GM23338 (cell line): Measurements from ENCODE around the gene ACVRL1. TPM values are rescaled to one million over a fixed set of nuclear protein-coding genes. Genes with fewer than 3 reads are reported as not detected.

Source experiments
- ATAC-seq: fragments of 200-7000 bp; cut with Tn5 transposase; 3 replicates; pipeline ENCODE4 v1.9.1; 2020
- DNase-seq: peaks from one replicate; pipeline ENCODE4 v3.0.0-alpha.2; 2015; ENCODE audit warnings: low spot score
- H2AFZ ChIP-seq: fragments of 200-600 bp; sonication (generic); 2 replicates; pipeline ENCODE4 v1.8.0; 2016; ENCODE audit warnings: antibody characterized with exemption, mild to moderate bottlenecking, moderate library complexity
- H3F3A ChIP-seq: fragments of 200-600 bp; sonication (generic); replicated peaks from 2 replicates; pipeline ENCODE4 v1.8.0; 2017; ENCODE audit warnings: antibody characterized with exemption, mixed run types, low read depth
- H3K27ac ChIP-seq: fragments of 200-600 bp; sonication (generic); 2 replicates; pipeline ENCODE4 v1.6.1; 2016; ENCODE audit warnings: low read depth
- H3K27me3 ChIP-seq: fragments of 200-600 bp; sonication (generic); 2 replicates; pipeline ENCODE4 v1.8.0; 2016; ENCODE audit warnings: mild to moderate bottlenecking, mixed run types, moderate library complexity; ENCODE audit not compliant: insufficient read depth
- H3K36me3 ChIP-seq: fragments of 200-600 bp; sonication (generic); 2 replicates; pipeline ENCODE4 v1.8.0; 2016; ENCODE audit warnings: mild to moderate bottlenecking; ENCODE audit not compliant: insufficient read depth
- H3K4me1 ChIP-seq: fragments of 200-600 bp; sonication (generic); 2 replicates; pipeline ENCODE4 v1.8.0; 2016; ENCODE audit warnings: mild to moderate bottlenecking, moderate library complexity; ENCODE audit not compliant: insufficient read depth
- H3K4me2 ChIP-seq: fragments of 200-600 bp; sonication (generic); 2 replicates; pipeline ENCODE4 v1.7.1; 2017; ENCODE audit warnings: mixed run types
- H3K4me3 ChIP-seq: fragments of 200-600 bp; sonication (generic); 2 replicates; pipeline ENCODE4 v1.6.1; 2016; ENCODE audit warnings: mixed run types
- H3K79me2 ChIP-seq: fragments of 200-600 bp; sonication (generic); replicated peaks from 2 replicates; pipeline ENCODE4 v1.8.0; 2017; ENCODE audit warnings: mild to moderate bottlenecking; ENCODE audit not compliant: insufficient read depth
- H3K9me2 ChIP-seq: fragments of 200-600 bp; sonication (generic); 2 replicates; pipeline ENCODE4 v1.8.0; 2017; ENCODE audit not compliant: insufficient read depth
- H4K20me1 ChIP-seq: fragments of 200-600 bp; sonication (generic); replicated peaks from 2 replicates; pipeline ENCODE4 v1.8.0; 2017; ENCODE audit warnings: mild to moderate bottlenecking; ENCODE audit not compliant: insufficient read depth
- H3K27ac Mint-ChIP-seq: 2 replicates; pipeline ENCODE4 v1.8.0; 2020; ENCODE audit warnings: inconsistent platforms, mild to moderate bottlenecking, moderate library complexity, mixed read lengths
- H3K27me3 Mint-ChIP-seq: 3 replicates; pipeline ENCODE4 v1.8.0; 2022; ENCODE audit warnings: low read depth, mild to moderate bottlenecking, moderate library complexity, mixed read lengths, inconsistent platforms; ENCODE audit not compliant: insufficient read depth, poor library complexity
- H3K36me3 Mint-ChIP-seq: 3 replicates; pipeline ENCODE4 v1.8.0; 2021; ENCODE audit warnings: low read depth, mild to moderate bottlenecking, inconsistent platforms, moderate library complexity, mixed read lengths
- H3K4me1 Mint-ChIP-seq: 3 replicates; pipeline ENCODE4 v1.8.0; 2020; ENCODE audit warnings: mild to moderate bottlenecking, inconsistent platforms, mixed read lengths
- H3K4me3 Mint-ChIP-seq: 3 replicates; pipeline ENCODE4 v1.8.0; 2021; ENCODE audit warnings: moderate library complexity, mild to moderate bottlenecking, inconsistent platforms, mixed read lengths
- H3K9me3 Mint-ChIP-seq: 3 replicates; pipeline ENCODE4 v1.8.0; 2020; ENCODE audit warnings: moderate library complexity, mild to moderate bottlenecking, inconsistent platforms, mixed read lengths
- CREB1 ChIP-seq: fragments of 250-450 bp; sonication (Bioruptor Pico); IDR thresholded peaks from 2 replicates; pipeline ENCODE4 v1.5.0; 2020; ENCODE audit warnings: low read depth, mild to moderate bottlenecking, moderate library complexity
- CTCF ChIP-seq, 2 experiments: fragments of 200-600 bp in 1 of 2; sonication (generic) in 1 of 2; conservative IDR thresholded peaks; 2 replicates each; pipeline versions ENCODE4 v1.5.1 to v1.6.1; 2016 to 2017; ENCODE audit warnings: antibody characterized with exemption in 2 of 2, low read depth in 2 of 2, mild to moderate bottlenecking in 2 of 2, moderate library complexity in 1 of 2
- EZH2 ChIP-seq: fragments of 200-600 bp; sonication (generic); IDR thresholded peaks from one replicate; pipeline ENCODE4 v1.8.0; 2017; ENCODE audit warnings: antibody characterized with exemption, mild to moderate bottlenecking, low read depth; ENCODE audit not compliant: unreplicated experiment
- JUNB ChIP-seq: IDR thresholded peaks from one replicate; pipeline ENCODE4 v1.6.1; 2016; ENCODE audit warnings: antibody characterized with exemption; ENCODE audit not compliant: unreplicated experiment
- NANOG ChIP-seq: IDR thresholded peaks from 2 replicates; pipeline ENCODE4 v1.6.1; 2016; ENCODE audit warnings: antibody characterized with exemption, borderline replicate concordance
- POLR2AphosphoS5 ChIP-seq: IDR thresholded peaks from 2 replicates; pipeline ENCODE4 v1.6.1; 2016; ENCODE audit warnings: antibody characterized with exemption, low read depth
- STAT1 ChIP-seq: IDR thresholded peaks from one replicate; pipeline ENCODE4 v1.6.1; 2016; ENCODE audit warnings: antibody characterized with exemption; ENCODE audit not compliant: unreplicated experiment
- ZNF114 ChIP-seq: fragments of 250-450 bp; sonication (Bioruptor Pico); IDR thresholded peaks from 2 replicates; pipeline ENCODE4 v1.5.0; 2020; ENCODE audit warnings: mild to moderate bottlenecking, moderate library complexity
- ZNF331 ChIP-seq: fragments of 250-450 bp; sonication (Bioruptor Pico); IDR thresholded peaks from 2 replicates; pipeline ENCODE4 v1.5.0; 2020; ENCODE audit warnings: low read depth, mild to moderate bottlenecking, moderate library complexity
- polyA plus RNA-seq: library from polyadenylated mRNA; unstranded; fragments of >200 nt; fragmentation: Nextera tagmentation; extraction: Ambion mirVana; gene quantifications from 2 replicates; pipeline ENCODE4 v1.2.1, GENCODE V29; 2016
- total RNA-seq: library from RNA; depleted of rRNA; stranded (reverse); fragments of >200 nt; shearing (Covaris generic); gene quantifications from 2 replicates; pipeline ENCODE4 v1.2.3, GENCODE V29; 2014
- TF ChIP-seq, protein P1 (sequence below): IDR thresholded peaks from one replicate; pipeline ENCODE4 v1.6.1; 2018; ENCODE audit warnings: antibody characterized with exemption; ENCODE audit not compliant: unreplicated experiment

Gene ACVRL1
- total and polyA plus RNA-seq, 2 experiments from 2014 or later: 0.28 TPM; not detected in 1

DNA sequence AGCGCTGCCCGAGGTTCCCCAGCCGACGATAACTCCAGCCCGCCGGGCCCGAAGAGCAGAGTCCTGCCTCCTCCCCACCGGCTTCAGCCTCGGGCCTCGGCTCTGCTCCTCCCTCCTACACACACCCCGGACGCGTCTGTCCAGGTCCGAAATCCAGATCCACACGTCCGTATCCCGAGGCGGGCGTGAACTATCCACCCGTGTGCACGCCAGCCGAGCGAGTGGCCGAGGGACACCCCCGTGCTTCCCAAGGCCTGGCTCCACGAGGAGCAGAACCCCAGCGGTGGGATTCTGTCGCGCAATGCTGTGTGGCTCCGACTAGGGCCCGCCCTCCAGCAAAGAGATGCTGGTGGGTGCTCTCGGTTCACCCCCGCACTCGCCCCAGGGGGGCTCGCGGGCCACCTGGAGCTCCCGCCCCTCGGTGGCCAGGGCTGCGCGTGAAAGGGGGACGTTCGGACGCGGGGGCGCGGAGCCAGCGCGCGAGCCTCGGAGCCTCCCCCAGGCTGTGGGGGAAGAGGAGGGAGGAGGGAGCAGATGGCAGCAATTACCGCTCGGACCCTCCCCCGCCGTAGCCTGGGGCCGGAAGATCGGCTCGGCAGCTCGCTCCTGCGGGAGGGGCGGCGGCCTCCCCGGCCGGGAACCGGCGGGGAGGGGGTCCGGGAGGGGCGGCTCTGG lies 38.3 kb upstream of the ACVRL1 start:
- Histone ChIP-seq H4K20me1 (no peaks in the 10 kb centered on the region), H3K9me2 (no peaks in the 10 kb centered on the region), H3K4me2 (peak overlapping the region; percentile 96), H3K27me3 (peaks cover 49% of the 10 kb centered on the region), H3K4me3 (peak overlapping the region; percentile 92), H3K27ac (no peak overlapping the region), H3F3A (peaks cover 29% of the 10 kb centered on the region; the same call in 1 of the 2 replicates), H3K4me1 (peaks cover 57% of the 10 kb centered on the region), H3K79me2 (no peaks in the 10 kb centered on the region), H3K36me3 (no peaks in the 10 kb centered on the region), H2AFZ (peak overlapping the region; percentile 96)
- Mint-ChIP-seq H3K36me3 (no peaks in the 10 kb centered on the region), H3K27ac (no peak overlapping the region), H3K27me3 (peaks cover 40% of the 10 kb centered on the region), H3K4me1 (peaks cover 63% of the 10 kb centered on the region), H3K9me3 (no peaks in the 10 kb centered on the region), H3K4me3 (peak overlapping the region; percentile 75)
- TF ChIP-seq CREB1 (no peak), CTCF (conservative IDR thresholded peaks at IDR 0.05; ENCODE audit: low read depth in 2 of 2) (no peak), NANOG (no peak), STAT1 (no peak), ZNF331 (CRISPR knock-in tag) (no peak), JUNB (no peak), EZH2 (peak; percentile 8), POLR2AphosphoS5 (peak; percentile 31; the same call in 1 of the 2 replicates)
- TF ChIP-seq, protein P1, sequence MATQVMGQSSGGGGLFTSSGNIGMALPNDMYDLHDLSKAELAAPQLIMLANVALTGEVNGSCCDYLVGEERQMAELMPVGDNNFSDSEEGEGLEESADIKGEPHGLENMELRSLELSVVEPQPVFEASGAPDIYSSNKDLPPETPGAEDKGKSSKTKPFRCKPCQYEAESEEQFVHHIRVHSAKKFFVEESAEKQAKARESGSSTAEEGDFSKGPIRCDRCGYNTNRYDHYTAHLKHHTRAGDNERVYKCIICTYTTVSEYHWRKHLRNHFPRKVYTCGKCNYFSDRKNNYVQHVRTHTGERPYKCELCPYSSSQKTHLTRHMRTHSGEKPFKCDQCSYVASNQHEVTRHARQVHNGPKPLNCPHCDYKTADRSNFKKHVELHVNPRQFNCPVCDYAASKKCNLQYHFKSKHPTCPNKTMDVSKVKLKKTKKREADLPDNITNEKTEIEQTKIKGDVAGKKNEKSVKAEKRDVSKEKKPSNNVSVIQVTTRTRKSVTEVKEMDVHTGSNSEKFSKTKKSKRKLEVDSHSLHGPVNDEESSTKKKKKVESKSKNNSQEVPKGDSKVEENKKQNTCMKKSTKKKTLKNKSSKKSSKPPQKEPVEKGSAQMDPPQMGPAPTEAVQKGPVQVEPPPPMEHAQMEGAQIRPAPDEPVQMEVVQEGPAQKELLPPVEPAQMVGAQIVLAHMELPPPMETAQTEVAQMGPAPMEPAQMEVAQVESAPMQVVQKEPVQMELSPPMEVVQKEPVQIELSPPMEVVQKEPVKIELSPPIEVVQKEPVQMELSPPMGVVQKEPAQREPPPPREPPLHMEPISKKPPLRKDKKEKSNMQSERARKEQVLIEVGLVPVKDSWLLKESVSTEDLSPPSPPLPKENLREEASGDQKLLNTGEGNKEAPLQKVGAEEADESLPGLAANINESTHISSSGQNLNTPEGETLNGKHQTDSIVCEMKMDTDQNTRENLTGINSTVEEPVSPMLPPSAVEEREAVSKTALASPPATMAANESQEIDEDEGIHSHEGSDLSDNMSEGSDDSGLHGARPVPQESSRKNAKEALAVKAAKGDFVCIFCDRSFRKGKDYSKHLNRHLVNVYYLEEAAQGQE: no peak
- DNase-seq (peak; percentile 65), ATAC-seq (peak; percentile 16)

- DNase-seq (peak; percentile 50), ATAC-seq (peak; percentile 15)
- Mint-ChIP-seq H3K27me3 (peaks cover 37% of the 10 kb centered on the region), H3K9me3 (no peaks in the 10 kb centered on the region), H3K4me1 (peaks cover 65% of the 10 kb centered on the region), H3K4me3 (peak overlapping the region; percentile 65), H3K36me3 (no peaks in the 10 kb centered on the region), H3K27ac (no peak overlapping the region)
- Histone ChIP-seq H3K79me2 (no peaks in the 10 kb centered on the region), H3F3A (peaks cover 27% of the 10 kb centered on the region; the same call in 1 of the 2 replicates), H4K20me1 (no peaks in the 10 kb centered on the region), H3K4me2 (peak overlapping the region; percentile 96), H3K36me3 (no peaks in the 10 kb centered on the region), H3K27ac (no peak overlapping the region), H2AFZ (peak overlapping the region; percentile 94), H3K27me3 (peaks cover 49% of the 10 kb centered on the region), H3K4me3 (peak overlapping the region; percentile 92), H3K9me2 (no peaks in the 10 kb centered on the region), H3K4me1 (peaks cover 56% of the 10 kb centered on the region)
- no peak for TF ChIP-seq ZNF114 (CRISPR knock-in tag)
- TF ChIP-seq ZNF331 (CRISPR knock-in tag): no peak
- TF ChIP-seq NANOG: no peak
- TF ChIP-seq EZH2: no peak
These were observed 37.8 kb upstream of the ACVRL1 start for GRCh38 chr12:51869496-51869865.
